Placental epithelial cell (primary cell): Measurements from ENCODE around the gene HSPA4L. TPM values are rescaled to one million over a fixed set of nuclear protein-coding genes. Genes with fewer than 3 reads are reported as not detected.

Experiments
- total RNA-seq: library from RNA; depleted of rRNA; stranded (reverse); fragments of >200 nt; gene quantifications from 2 replicates; pipeline ENCODE4 v1.2.3, GENCODE V29; 2012

HSPA4L gene
- total RNA-seq: 0.98 and 1.6 TPM in 2 replicates

GRCh38 chr4:127782275-127783025 lies at the start of gene HSPA4L:
Gene HSPA4L, plus strand, starts transcription at chr4:127782322. Its CDS starts 229 bp downstream, at chr4:127782551.

GRCh38 chr4:127880763-127881562 lies 98.8 kb downstream of the HSPA4L start, which contains the start of gene PLK4:
Gene PLK4, plus strand, starts transcription at chr4:127880893. Its CDS starts 242 bp downstream, at chr4:127881135.

Other genes starting within 250 kb of the HSPA4L start
- 13.0 and 13.8 TPM in 2 replicates for gene INTU, start 149.4 kb upstream of the HSPA4L start, total RNA-seq
- gene SLC25A31, start 51.9 kb upstream of the HSPA4L start, total RNA-seq: not detected in 2 replicates
- 4.2 and 6.3 TPM in 2 replicates for gene PLK4, start 98.6 kb downstream of the HSPA4L start, total RNA-seq
- gene MFSD8, start 182.9 kb downstream of the HSPA4L start, total RNA-seq: 38.1 and 42.4 TPM in 2 replicates
- gene ABHD18, start 183.1 kb downstream of the HSPA4L start, total RNA-seq: 9.8 and 10.4 TPM in 2 replicates